GM10248 (cell line): ENCODE measurements around the gene EFTUD2.

Source experiments
- CTCF ChIA-PET: fragments of 300-600 bp; sonication (Branson Sonifier 250); formaldehyde crosslinking; extraction: SDS; loops from one replicate; lab custom pipeline; 2021; ENCODE audit warnings: antibody characterized with exemption; lab: Yijun Ruan, JAX
- POLR2A ChIA-PET: fragments of 350-650 bp; sonication (Branson Sonifier 250); formaldehyde crosslinking; extraction: SDS; loops from one replicate; lab custom pipeline; 2020; ENCODE audit warnings: antibody characterized with exemption; lab: Yijun Ruan, JAX
- DNase-seq: peaks from one replicate; pipeline ENCODE4 v3.0.0; 2012; ENCODE audit errors: extremely low spot score
- TF ChIP-seq, protein P1 (sequence below): IDR thresholded peaks from 2 replicates; pipeline ENCODE4 v1.5.1; 2012; ENCODE audit warnings: mild to moderate bottlenecking, low read depth; ENCODE audit errors: extremely low read depth, missing control alignments, control extremely low read depth

Gene EFTUD2

DNA sequence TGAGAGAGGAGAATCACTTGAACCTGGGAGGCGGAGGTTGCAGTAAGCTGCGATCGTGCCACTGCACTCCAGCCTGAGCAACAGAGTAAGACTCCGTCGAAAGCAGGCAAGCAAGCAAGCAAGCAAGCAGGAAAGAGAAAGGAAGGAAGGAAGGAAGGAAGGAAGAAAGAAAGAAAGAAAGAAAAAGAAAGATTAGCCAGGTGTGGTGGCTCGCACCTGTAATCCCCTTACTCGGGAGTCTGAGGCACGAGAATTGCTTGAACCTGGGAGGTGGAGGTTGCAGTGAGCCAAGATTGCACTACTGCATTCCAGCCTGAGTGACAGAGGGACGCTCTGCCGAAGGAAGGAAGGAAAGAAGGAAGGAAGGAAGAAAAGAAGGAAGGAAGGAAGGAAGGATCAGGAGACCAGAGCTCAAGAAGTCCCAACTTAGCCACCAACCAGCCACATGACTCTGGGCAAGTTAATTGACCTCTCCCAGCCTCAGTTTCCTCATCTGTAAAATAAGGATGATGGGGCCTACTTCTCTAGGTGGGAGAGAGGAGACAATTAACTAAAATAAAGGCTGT, 9.6 kb upstream of the EFTUD2 start:
- CTCF ChIA-PET, result interaction anchor here (1.4 to 3.9 kb wide), 2 partner anchors 11 to 15 kb away, joined by 7 to 53 read pairs; no protein-coding TSS in a partner anchor
- POLR2A ChIA-PET, result no interaction called here
- TF ChIP-seq, protein P1, sequence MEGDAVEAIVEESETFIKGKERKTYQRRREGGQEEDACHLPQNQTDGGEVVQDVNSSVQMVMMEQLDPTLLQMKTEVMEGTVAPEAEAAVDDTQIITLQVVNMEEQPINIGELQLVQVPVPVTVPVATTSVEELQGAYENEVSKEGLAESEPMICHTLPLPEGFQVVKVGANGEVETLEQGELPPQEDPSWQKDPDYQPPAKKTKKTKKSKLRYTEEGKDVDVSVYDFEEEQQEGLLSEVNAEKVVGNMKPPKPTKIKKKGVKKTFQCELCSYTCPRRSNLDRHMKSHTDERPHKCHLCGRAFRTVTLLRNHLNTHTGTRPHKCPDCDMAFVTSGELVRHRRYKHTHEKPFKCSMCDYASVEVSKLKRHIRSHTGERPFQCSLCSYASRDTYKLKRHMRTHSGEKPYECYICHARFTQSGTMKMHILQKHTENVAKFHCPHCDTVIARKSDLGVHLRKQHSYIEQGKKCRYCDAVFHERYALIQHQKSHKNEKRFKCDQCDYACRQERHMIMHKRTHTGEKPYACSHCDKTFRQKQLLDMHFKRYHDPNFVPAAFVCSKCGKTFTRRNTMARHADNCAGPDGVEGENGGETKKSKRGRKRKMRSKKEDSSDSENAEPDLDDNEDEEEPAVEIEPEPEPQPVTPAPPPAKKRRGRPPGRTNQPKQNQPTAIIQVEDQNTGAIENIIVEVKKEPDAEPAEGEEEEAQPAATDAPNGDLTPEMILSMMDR, result no peak
- no peak for DNase-seq

DNA sequence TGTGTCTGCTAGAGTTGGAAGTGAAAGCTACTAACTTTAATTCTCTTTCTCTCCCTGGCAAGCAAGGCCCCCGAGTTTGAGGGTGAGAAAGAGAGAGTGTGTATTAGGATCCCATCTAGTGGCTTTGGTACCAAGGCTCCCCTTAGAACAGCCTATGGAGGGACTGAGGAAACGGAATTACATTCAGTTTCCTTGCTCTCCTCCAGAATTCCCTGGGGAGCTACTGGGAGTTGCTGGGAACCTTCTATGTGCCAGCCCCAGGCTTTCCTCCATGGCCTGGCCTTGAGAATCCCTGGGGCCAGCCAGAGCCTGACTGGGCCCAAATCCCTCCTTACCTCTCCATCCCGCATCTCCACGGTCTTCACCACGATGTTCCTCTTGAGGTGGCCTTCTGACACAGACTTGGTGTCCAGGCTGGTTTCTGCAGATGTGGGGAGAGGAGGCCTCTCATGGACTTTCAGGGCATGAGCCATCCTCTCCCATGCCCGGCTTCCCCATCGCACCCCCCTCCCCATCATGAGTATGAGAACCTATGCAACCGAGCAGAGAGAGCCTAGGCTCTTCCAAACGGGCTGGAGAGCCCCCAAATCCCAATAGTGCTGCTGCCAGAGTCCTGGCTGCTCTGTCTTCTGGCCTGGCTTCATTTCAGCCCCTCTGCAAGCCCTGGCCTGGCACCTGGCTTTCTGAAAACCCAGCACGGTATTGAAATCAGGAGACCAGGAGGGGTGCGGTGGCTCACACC, 8.7 kb upstream of the EFTUD2 start:
- TF ChIP-seq, protein P1, result no peak
- DNase-seq, result no peak
- ChIA-PET POLR2A (no interaction called here), CTCF (interaction anchor here (1.0 to 8.7 kb wide), 8 partner anchors 9 to 113 kb away, joined by 3 to 65 read pairs (median 4); partner anchors contain the start of gene EFTUD2)

DNA sequence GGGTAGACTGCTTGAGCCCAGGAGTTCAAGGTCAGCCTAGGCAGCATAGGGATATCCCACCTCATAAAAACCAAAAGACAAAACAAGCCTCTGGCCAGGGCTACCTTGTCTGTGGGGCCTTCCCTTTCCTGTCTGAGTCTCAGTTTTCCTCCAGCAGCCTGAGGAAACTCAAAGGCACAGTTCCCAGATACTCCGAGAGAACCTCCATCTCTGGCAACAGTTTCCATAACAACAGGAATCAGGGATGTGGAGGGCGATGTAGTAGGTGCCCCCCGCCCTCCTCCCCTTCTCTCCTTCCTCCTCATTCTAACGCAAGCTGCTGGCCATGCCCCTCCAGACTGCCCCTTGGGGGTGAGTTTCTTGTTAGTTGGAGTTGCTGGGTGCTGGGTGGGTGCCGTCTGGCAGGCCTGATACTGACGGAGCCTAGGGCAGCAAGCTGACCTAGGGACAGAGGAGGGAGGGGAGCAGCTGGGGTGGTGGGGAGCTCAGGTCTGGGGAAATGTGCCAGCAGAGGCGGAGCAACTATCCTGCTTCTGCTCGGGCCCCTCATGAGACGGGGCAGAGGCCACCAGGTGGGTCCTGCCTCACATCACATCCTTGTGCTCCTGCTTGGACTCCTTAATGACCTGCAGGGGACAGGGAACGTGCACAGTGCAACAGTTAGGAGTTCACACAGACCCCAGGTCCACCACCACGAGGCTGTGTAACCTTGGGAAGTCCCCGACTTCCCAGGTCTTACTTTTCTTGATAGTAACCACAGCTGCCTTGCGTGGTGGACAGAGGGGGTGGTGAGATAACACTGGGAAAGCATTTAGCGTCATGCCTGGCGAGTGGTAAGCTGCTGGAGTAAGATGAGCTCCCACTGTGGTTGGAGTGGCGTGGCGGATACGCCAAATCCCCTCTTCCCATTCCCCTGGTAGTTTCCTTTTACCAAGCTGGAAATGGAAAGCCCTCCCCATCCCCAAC, 7.8 kb upstream of the EFTUD2 start:
- TF ChIP-seq, protein P1, result no peak
- CTCF ChIA-PET, result interaction anchor here (1.0 to 8.7 kb wide), 7 partner anchors 8 to 114 kb away, joined by 3 to 65 read pairs (median 4); partner anchors contain the start of gene EFTUD2
- POLR2A ChIA-PET, result no interaction called here
- no peak for DNase-seq

DNA sequence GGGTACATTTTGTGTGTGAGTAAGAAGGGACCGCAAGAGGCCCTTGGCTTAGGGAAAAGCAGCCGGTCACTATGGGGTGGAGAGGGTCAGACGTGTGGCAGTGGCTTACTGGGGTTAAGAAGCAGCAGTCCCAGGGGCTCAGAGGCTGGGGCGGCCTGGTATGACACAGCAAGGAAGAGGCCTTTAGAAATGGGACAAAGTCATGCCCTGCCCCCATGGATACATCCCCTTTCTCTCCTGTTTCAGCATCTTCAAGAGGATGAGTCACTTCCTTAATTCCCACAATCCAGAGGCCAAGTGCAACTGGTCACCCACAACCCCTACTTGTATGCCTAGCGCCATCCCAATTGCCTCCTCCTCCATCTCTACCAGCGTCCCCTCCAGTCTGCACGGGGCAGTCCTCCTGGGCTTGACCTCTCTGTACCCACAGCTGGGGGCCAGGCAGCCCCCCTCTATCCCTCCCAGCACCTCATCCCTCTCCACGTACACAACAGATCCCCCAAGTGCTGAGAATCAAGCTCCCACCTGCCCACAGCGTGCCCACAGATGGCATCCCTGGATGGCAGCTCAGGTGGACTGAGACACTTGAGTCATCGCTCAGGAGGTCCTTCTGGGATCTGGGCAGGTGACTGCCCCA, 6.9 kb upstream of the EFTUD2 start:
- ChIA-PET CTCF (interaction anchor here (8.7 kb wide), 1 partner anchor 13 kb away, joined by 65 read pairs; no protein-coding TSS in a partner anchor), POLR2A (no interaction called here)
- DNase-seq, result no peak
- TF ChIP-seq, protein P1, result no peak

DNA sequence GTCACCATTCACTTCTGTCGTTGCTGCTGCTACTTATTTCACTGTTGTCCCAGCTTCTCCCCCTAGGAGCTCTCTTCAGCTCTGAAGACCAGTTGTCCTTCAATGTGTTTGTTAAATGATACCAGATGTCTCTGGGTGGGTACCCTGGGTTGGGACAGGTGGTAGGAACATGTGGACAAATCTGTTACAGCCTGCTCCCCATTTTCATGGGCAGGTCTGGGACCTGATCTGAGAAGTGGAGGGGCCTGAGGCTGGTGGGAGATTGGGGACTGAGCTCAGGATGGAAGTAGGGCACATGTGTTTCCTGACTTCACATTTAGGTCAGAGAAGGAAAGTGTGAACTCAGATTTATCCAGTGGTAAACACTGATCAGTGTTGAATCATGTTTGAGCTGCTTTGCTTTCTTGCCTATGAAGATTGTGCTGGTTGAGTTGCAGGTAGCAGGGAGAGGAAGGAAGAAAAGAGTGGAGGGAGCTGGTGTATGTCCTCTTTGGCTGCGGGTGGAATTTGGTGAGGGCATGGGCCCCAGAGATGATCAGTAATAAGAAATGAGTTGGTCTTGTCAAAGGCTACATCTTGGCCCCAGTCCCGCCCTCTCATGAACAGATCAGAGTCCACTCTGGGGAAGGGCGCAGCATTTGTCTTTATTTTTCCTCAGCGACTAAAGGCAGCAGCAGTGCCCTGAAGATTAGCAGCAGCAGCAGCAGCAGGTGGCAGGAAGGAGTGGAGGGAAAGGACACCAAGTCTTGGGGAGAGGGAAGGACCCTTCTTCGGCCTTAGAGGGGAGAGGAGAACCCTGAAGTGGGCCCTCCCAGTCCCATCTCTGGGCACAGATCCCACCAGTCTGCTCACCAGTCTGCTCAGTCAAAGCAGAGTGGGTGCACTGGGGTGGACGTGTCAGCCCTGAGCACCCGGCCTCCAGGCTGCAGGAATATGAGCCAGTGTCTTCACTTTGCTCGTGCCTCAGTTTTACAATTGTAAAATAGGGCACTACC, 6.1 kb upstream of the EFTUD2 start:
- TF ChIP-seq, protein P1, result no peak
- DNase-seq, result no peak
- ChIA-PET POLR2A (no interaction called here), CTCF (interaction anchor here (1.2 to 8.7 kb wide), 2 partner anchors 14 to 230 kb away, joined by 3 to 65 read pairs; partner anchors contain the start of gene ACBD4)
